Measurements from ENCODE around the gene SRP72.

Gene SRP72

DNA sequence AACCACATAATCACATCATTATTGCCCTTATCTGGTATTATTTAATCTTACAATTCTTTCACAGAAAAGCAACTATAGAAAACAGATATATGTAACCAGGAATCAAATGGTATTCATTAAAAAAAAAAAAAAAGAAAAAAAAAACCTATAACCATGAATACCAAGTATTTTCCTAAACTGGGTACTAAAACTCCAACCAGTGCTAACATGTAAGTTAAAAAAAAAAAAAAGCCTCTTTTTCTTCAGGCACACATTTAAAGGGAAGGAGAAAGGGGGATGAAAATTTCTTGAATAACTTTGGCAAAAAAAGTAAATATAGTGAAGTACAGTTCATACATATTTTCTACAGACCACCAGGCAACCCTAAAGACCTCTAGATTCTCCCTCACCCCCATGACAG, 34.1 kb upstream of the SRP72 start:
- Histone ChIP-seq H3K27ac (replicated peaks) (peak overlapping the region; percentile 96), H3K27me3 (ENCODE audit: insufficient read depth, poor library complexity, severe bottlenecking) (no peaks in the 10 kb centered on the region), H3K4me3 (replicated peaks; ENCODE audit: insufficient read depth, low read length) (peak overlapping the region; percentile 95)
- no peak for DNase-seq (ENCODE audit: low read depth in 1 of 2, low spot score in 1 of 2)
- TF ChIP-seq, protein P1, sequence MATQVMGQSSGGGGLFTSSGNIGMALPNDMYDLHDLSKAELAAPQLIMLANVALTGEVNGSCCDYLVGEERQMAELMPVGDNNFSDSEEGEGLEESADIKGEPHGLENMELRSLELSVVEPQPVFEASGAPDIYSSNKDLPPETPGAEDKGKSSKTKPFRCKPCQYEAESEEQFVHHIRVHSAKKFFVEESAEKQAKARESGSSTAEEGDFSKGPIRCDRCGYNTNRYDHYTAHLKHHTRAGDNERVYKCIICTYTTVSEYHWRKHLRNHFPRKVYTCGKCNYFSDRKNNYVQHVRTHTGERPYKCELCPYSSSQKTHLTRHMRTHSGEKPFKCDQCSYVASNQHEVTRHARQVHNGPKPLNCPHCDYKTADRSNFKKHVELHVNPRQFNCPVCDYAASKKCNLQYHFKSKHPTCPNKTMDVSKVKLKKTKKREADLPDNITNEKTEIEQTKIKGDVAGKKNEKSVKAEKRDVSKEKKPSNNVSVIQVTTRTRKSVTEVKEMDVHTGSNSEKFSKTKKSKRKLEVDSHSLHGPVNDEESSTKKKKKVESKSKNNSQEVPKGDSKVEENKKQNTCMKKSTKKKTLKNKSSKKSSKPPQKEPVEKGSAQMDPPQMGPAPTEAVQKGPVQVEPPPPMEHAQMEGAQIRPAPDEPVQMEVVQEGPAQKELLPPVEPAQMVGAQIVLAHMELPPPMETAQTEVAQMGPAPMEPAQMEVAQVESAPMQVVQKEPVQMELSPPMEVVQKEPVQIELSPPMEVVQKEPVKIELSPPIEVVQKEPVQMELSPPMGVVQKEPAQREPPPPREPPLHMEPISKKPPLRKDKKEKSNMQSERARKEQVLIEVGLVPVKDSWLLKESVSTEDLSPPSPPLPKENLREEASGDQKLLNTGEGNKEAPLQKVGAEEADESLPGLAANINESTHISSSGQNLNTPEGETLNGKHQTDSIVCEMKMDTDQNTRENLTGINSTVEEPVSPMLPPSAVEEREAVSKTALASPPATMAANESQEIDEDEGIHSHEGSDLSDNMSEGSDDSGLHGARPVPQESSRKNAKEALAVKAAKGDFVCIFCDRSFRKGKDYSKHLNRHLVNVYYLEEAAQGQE (IDR thresholded peaks at IDR 0.05; ENCODE audit: insufficient replicate concordance, low read depth), result no peak
- TF ChIP-seq SPI1 (IDR thresholded peaks at IDR 0.05; ENCODE audit: borderline replicate concordance, low read depth) (no peak), GABPA (IDR thresholded peaks at IDR 0.05; ENCODE audit: low read depth) (no peak), POLR2AphosphoS5 (IDR thresholded peaks at IDR 0.05; ENCODE audit: low read depth) (no peak)
- TF ChIP-seq, protein P2, sequence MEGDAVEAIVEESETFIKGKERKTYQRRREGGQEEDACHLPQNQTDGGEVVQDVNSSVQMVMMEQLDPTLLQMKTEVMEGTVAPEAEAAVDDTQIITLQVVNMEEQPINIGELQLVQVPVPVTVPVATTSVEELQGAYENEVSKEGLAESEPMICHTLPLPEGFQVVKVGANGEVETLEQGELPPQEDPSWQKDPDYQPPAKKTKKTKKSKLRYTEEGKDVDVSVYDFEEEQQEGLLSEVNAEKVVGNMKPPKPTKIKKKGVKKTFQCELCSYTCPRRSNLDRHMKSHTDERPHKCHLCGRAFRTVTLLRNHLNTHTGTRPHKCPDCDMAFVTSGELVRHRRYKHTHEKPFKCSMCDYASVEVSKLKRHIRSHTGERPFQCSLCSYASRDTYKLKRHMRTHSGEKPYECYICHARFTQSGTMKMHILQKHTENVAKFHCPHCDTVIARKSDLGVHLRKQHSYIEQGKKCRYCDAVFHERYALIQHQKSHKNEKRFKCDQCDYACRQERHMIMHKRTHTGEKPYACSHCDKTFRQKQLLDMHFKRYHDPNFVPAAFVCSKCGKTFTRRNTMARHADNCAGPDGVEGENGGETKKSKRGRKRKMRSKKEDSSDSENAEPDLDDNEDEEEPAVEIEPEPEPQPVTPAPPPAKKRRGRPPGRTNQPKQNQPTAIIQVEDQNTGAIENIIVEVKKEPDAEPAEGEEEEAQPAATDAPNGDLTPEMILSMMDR (IDR thresholded peaks at IDR 0.05; ENCODE audit: insufficient read depth, low read length), result no peak

DNA sequence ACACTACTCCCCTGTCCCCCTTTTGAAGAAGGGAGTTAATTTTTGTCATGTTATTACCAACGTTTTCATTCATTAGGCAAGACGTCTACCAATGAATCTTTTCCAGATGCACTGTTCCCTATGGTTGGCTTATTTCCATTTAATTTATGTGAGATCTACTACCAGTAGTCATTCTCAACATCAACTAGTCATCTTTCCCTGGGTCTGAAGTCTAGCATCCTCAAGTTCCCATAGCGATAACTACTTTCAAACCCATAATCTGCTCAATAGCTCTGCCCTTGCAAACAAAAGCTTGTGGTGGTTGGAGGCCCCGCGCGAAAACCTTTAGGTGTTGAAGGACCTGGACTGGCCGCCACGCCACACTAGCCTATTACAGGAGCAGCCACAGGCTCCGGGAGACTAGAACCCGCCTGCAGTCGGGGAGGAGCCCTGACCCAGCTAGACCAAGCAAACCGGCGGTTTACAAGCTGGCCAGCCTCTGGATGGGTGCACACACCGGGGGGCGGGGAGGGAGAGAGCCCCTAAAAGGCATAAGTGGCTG, 32.7 kb upstream of the SRP72 start:
- Histone ChIP-seq H3K27me3 (ENCODE audit: insufficient read depth, poor library complexity, severe bottlenecking) (no peaks in the 10 kb centered on the region), H3K4me3 (replicated peaks; ENCODE audit: insufficient read depth, low read length) (peak overlapping the region; percentile 95), H3K27ac (replicated peaks) (peak overlapping the region; percentile 96)
- DNase-seq (ENCODE audit: low read depth in 1 of 2, low spot score in 1 of 2), result peak in 1 of 2 experiments; percentile 61
- no peak for TF ChIP-seq POLR2AphosphoS5 (IDR thresholded peaks at IDR 0.05; ENCODE audit: low read depth)
- TF ChIP-seq, protein P1 (IDR thresholded peaks at IDR 0.05; ENCODE audit: insufficient replicate concordance, low read depth), result no peak
- no peak for TF ChIP-seq SPI1 (IDR thresholded peaks at IDR 0.05; ENCODE audit: borderline replicate concordance, low read depth)
- TF ChIP-seq, protein P2 (IDR thresholded peaks at IDR 0.05; ENCODE audit: insufficient read depth, low read length), result no peak
- TF ChIP-seq GABPA (IDR thresholded peaks at IDR 0.05; ENCODE audit: low read depth), result no peak

DNA sequence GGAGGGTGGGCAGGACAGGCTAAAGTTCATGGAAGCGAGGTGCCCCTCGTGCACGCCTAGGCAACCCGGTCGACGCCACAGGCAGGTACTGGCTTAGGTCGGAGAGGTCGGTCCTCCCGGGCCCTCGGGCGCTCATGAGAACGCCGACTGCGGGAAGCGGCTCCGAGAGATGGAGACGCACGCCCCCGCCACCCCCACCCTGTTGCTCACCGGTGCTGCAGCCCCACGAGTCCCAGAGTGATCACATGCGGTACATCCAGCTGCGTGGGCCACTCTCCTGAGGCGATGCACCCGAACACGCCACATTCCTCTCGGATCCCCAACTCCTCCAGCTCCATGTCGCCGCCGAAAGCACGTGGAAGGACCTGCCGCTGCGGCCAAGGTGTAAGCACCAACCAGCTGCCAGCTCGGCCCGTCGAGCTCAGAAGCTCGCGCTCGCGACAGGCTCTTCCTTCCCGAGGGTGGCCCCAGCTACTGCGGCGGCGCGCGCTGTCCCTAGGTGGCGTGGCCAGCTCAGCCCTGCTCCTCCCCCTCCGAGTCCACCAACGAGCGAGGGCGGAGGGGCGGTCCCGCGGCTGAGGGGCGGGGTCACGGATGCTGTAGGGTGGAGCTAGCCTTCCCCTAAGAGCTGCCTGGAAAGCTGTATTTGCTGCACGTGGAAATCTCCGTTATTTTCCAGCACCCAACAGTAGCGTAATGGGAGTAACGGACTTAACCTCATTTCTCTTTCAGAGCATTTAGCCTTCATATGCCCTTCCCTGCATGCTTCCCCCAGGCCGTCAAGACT, 32.1 kb upstream of the SRP72 start, which contains the start of gene PPAT:
Gene PPAT, minus strand, starts transcription at position 476 of the 787 bp plus-strand sequence. Its CDS starts 138 bp downstream, at position 338.
- peak within 1 kb of the TSS; percentile 95 for H3K4me3 ChIP-seq (replicated peaks; ENCODE audit: insufficient read depth, low read length)
- TF ChIP-seq SPI1 (IDR thresholded peaks at IDR 0.05; ENCODE audit: borderline replicate concordance, low read depth) (no peak; the same call in 1 of the 2 replicates), POLR2AphosphoS5 (IDR thresholded peaks at IDR 0.05; ENCODE audit: low read depth) (peak; percentile 64; the same call in 1 of the 2 replicates)
- peak within 1 kb of the TSS; percentile 96 for H3K27ac ChIP-seq (replicated peaks)
- DNase-seq (ENCODE audit: low read depth in 1 of 2, low spot score in 1 of 2), result peak; percentile 93 to 98
- no peaks in the 10 kb centered on the region for H3K27me3 ChIP-seq (ENCODE audit: insufficient read depth, poor library complexity, severe bottlenecking)

DNA sequence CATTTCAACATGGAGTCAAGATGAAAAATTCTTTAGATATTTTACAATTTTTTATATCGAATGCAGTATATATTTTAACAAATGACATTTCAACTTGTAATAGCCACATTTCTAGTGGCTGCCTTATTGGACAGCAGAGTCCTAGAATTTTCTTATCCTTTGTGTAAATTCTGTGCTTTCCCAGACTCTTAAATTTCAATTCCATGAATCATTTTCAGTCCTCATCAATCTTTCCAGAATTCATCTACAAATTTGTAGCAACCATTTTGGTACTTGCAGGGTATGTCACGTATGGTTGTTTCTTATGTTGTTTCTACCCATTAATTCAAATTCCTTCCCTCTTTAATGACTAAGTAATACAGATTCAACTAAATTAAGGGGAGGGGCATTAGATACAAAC, 28.7 kb upstream of the SRP72 start:
- no peak for TF ChIP-seq SPI1 (IDR thresholded peaks at IDR 0.05; ENCODE audit: borderline replicate concordance, low read depth)
- no peak for DNase-seq (ENCODE audit: low read depth in 1 of 2, low spot score in 1 of 2)
- 0 out of 2 replicates have a peak overlapping the region, but pooled peaks have one; percentile 12 for H3K4me3 ChIP-seq (replicated peaks; ENCODE audit: insufficient read depth, low read length)
- no peak overlapping the region for H3K27ac ChIP-seq (replicated peaks)
- no peaks in the 10 kb centered on the region for H3K27me3 ChIP-seq (ENCODE audit: insufficient read depth, poor library complexity, severe bottlenecking)

All from HL-60 (cell line).